Activated T-helper 1 cell treated with anti-CD3 and anti-CD28 coated beads, Interleukin-12 subunit alpha, Interleukin-12 subunit beta, Interleukin-2, Interleukin-4 antibody, amounts not matched to agents 30 ng/mL and 10 ng/mL and 1 ng/mL, durations not matched to agents 14 hours and 24 hours and 36 hours (primary cell): ENCODE data around the gene CRTC1. TPM values are rescaled to one million over a fixed set of nuclear protein-coding genes. Genes with fewer than 3 reads are reported as not detected.

Source experiments
- DNase-seq: peaks from one replicate; pipeline ENCODE4 v3.0.0; 2021; ENCODE audit warnings: low spot score
- H3K27ac Mint-ChIP-seq: one replicate; pipeline ENCODE4 v1.8.0; 2021; ENCODE audit warnings: mild to moderate bottlenecking, mixed read lengths
- H3K27me3 Mint-ChIP-seq: one replicate; pipeline ENCODE4 v1.8.0; 2022; ENCODE audit warnings: mild to moderate bottlenecking, moderate library complexity, mixed read lengths; ENCODE audit not compliant: insufficient read depth
- H3K36me3 Mint-ChIP-seq: one replicate; pipeline ENCODE4 v1.8.0; 2021; ENCODE audit warnings: low read depth, mixed read lengths
- H3K4me1 Mint-ChIP-seq: one replicate; pipeline ENCODE4 v1.8.0; 2021; ENCODE audit warnings: low read depth, mixed read lengths
- H3K4me3 Mint-ChIP-seq: one replicate; pipeline ENCODE4 v1.8.0; 2021; ENCODE audit warnings: mild to moderate bottlenecking, moderate library complexity, mixed read lengths
- H3K9me3 Mint-ChIP-seq: one replicate; pipeline ENCODE4 v1.8.0; 2021; ENCODE audit warnings: mixed read lengths
- intact Hi-C: fragments of 100-400 bp; cut with micrococcal nuclease; formaldehyde crosslinking; loops from one replicate; pipeline ENCODE4 v1.15.1; 2024
- total RNA-seq: library from RNA; stranded (reverse); gene quantifications from 2 replicates; pipeline ENCODE4 v1.2.3, GENCODE V29; 2022

CRTC1 gene
- total RNA-seq, 1 donor from 2014 or later = 6.1 TPM

DNA sequence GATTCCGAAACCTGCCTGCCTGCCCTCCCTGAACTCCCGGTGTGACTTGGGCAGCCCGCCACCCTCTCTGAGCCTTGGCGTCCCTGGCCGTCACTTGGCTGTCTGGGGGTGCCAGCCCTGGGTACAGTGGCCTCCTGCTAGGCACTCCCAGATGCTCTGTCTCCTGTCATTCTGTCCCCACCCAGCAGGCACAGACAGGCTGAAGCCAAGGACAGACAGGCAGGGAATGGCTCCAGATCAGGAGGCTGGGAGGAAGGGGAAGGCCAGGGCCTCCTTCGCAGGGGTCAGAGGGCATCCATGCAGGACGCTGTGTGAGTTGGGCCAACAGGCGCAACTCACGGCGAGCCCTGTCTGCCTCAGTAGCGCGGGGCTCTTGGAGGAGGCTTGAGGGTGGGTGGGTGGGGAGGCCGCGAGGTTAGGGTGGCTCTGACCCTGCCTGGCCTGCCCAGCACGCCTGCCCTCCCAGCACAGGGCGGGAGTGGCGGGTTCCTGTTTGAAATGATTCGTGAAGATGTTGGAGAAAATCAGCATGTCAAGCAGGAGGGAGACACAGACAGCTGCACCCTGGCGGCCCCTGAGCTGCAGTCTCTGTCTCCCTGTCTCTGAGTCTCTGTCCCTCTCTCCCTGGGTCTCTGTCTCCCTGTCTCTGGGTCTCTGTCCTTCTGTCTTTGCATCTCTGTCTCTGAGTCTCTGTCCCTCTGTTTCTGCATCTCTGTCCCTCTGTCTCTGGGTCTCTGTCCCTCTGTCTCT, 27.0 kb upstream of the CRTC1 start:
- no peaks in the 10 kb centered on the region for H3K9me3 Mint-ChIP-seq
- no peak overlapping the region for H3K4me3 Mint-ChIP-seq
- no peaks in the 10 kb centered on the region for H3K27me3 Mint-ChIP-seq
- no peak for DNase-seq
- H3K36me3 Mint-ChIP-seq = no peaks in the 10 kb centered on the region
- H3K4me1 Mint-ChIP-seq = peaks cover 6% of the 10 kb centered on the region
- no peak overlapping the region for H3K27ac Mint-ChIP-seq
- intact Hi-C loops = no loop called here

DNA sequence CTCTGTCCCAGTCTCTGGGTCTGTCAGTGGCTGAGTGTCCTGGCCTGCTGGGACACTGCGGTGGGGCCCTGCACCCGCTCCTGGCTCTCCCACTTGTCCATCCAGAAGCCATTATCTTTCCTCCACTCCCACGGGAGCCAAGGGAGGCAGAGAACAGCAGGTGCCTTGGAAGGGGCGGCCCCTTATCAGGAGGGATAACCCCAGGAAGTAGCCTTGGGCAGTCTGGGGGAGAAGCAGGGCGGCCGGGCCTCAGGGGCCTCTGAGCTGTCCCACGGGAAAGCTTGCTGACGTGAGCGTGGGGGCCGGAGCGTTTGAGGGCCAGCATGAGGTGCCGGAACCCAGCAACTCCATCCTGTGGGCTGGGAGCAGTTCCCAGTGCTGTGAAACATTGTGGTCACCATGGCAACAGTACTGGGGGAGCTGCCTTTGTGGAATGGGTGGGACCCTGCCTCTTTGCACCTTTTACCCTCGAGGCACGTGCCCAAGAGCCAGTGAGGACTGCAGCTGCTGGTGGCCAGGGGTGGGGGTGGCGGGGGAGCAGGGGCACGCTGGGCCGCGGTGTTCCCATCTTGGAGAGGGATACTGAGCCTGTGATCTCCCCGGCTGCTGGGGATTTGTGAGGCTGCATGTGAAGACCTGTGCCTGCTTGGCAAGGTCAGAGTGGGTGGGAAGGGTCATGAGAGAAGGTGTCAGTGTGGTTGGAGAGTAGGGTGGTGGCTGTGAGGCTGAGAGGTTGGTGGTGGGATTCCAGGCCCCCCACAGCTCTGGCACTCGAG, 25.7 kb upstream of the CRTC1 start:
- H3K9me3 Mint-ChIP-seq = no peaks in the 10 kb centered on the region

DNA sequence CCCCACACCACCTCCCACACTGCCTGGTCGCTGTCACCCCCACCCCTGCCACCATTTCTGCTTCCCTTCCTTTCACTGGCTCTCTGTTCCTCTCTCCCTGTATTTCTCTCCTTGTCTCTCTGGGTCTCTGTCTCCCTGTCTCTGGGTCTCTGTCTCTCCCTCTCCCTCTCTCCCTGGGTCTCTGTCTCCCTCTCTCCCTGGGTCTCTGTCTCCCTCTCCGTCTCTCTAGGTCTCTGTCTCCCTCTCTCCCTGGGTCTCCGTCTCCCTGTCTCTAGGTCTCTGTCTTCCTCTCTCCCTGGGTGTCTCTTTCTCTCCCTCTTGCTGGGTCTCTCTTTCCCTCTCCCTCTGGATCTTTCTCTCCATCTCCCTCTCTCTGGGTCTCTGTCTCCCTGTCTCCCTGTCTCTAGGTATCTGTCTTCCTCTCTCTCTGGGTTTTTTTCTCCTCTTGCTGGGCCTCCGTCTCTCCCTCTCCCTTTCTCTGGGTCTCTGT, 25.1 kb upstream of the CRTC1 start:
- no peak for DNase-seq
- Mint-ChIP-seq H3K27ac (no peak overlapping the region), H3K36me3 (no peaks in the 10 kb centered on the region), H3K4me3 (no peak overlapping the region), H3K9me3 (no peaks in the 10 kb centered on the region), H3K4me1 (peaks cover 7% of the 10 kb centered on the region), H3K27me3 (no peaks in the 10 kb centered on the region)
- intact Hi-C loops = no loop called here

More for the DNA sequence above, 25.7 kb upstream of the CRTC1 start:
- Mint-ChIP-seq H3K4me3 (no peak overlapping the region), H3K36me3 (no peaks in the 10 kb centered on the region), H3K27me3 (no peaks in the 10 kb centered on the region), H3K27ac (no peak overlapping the region), H3K4me1 (peaks cover 7% of the 10 kb centered on the region)
- intact Hi-C loops = no loop called here
- no peak for DNase-seq

DNA sequence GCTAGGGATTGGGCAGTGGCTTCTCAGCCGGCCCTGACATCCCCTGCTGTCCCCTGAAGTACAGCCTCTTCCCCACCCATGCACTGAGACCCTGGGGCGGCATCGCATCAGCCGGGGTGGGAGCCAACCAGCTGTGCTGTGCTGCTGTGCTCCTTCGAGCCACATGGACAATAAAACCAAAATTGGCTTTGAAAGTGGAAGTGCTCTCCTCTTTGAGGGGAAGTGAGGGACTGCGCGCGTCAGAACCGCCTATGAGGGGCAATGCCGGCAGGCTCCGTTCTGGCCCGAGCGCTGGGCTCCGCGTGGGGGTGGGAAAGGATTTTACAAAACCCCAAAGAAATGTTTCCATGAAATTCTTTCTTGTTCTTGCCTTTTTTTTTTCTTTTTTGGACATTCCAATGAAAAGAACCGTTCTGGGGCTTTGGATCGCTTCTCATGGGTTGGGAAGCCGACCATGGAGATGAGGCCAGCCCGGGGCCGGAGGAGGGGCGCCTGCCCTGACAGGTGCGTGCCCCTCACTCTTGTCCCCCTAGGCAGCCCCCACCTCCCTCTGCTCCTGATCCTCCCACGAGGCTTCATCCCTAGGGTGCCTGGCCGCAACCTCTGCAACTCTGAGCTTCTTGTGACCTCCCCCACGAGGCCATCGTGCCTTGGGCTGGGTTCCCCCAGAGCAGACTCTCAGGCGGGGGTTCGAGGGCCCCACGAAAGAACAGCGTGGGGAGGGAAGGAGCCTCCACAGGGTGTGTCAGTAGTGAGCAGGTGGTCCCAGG, 24.0 kb upstream of the CRTC1 start:
- no peak for DNase-seq
- H3K9me3 Mint-ChIP-seq = no peaks in the 10 kb centered on the region
- no peaks in the 10 kb centered on the region for H3K36me3 Mint-ChIP-seq
- H3K27me3 Mint-ChIP-seq = no peaks in the 10 kb centered on the region
- H3K4me3 Mint-ChIP-seq = no peak overlapping the region
- intact Hi-C loops = no loop called here
- peaks cover 7% of the 10 kb centered on the region for H3K4me1 Mint-ChIP-seq
- H3K27ac Mint-ChIP-seq = no peak overlapping the region

DNA sequence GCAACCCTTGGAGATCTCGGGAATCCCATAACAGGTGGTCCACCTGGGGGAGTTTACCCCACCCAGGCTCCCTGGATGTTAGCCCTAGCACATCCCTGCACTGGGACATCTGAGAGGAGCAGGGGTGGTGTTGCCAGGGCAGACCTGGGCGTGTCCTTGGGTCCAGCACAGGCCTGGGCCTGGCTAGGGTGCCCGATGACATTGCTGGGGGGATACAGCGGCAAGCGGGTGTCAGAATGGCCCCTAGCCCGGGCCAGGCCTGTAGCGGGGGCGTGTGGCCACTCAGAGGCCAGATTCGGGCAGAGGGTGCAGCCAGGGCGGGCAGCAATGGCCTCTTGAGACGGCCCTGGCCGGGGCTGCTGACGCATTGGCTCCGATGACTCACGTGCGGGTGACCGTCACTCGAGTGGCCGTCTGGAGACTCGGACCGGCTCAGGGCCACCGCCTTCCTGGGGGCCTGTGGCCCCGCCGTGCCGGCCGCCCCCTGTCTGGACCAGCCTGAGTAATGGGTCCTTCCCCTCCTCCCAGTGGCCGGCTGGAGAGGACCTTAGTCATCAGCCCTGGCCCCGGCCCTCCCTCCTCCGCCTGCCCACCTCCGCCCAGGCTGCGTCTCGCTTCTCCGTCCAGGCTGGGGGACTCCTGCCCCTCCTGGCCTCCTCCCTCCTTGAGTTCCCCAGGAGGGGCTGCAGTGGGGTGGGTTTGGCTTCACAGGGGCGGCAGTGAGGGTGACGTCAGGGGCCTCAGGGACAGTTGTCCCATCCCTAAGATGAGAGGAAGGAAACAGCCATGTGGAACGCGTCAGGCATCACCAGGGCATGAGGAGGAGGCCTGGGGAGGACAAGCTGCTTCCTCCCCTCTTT, 23.2 kb upstream of the CRTC1 start:
- intact Hi-C loops = no loop called here
- Mint-ChIP-seq H3K9me3 (no peaks in the 10 kb centered on the region), H3K27ac (no peak overlapping the region), H3K36me3 (no peaks in the 10 kb centered on the region), H3K4me1 (peaks cover 7% of the 10 kb centered on the region), H3K4me3 (no peak overlapping the region), H3K27me3 (no peaks in the 10 kb centered on the region)
- no peak for DNase-seq

DNA sequence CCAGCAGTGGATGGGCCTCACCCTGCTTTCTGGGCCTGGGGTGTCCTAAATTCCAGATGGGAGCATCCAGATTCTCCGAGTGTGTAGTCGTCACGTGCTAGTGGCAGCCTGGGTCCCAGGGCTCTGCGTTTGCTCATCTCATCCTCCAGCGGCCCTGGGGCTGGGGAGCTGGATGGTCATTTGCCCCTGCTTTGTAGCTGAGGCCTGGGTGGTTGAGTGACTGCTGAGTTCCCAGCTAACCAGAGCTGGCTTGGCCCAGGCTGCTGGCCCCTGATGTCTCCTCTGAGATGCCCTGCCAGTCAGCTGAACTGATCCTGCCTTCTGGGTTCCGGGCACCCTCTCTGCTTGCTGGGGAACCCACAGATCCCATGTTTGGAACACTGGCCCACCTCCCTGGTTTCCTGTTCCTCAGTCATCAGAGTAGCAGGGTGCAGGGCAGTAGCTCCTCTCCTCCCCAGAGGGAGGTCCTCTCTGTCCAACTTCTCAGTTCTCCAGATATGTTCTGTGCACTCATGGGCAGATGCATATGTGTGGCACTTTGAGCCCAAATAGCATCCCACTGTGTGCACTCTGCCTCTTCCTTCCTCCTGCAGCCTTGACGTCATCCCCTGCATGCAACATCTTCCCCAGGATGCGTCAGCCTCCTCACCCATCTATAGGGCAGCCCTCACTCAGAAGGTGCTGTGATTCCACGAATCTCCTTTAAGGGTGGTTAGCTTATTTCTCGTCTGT, 22.4 kb upstream of the CRTC1 start:
- no peak overlapping the region for H3K27ac Mint-ChIP-seq
- no peaks in the 10 kb centered on the region for H3K9me3 Mint-ChIP-seq
- DNase-seq = no peak
- no peaks in the 10 kb centered on the region for H3K36me3 Mint-ChIP-seq
- intact Hi-C loops = no loop called here
- H3K4me1 Mint-ChIP-seq = peaks cover 7% of the 10 kb centered on the region
- H3K27me3 Mint-ChIP-seq = no peaks in the 10 kb centered on the region
- H3K4me3 Mint-ChIP-seq = no peak overlapping the region

DNA sequence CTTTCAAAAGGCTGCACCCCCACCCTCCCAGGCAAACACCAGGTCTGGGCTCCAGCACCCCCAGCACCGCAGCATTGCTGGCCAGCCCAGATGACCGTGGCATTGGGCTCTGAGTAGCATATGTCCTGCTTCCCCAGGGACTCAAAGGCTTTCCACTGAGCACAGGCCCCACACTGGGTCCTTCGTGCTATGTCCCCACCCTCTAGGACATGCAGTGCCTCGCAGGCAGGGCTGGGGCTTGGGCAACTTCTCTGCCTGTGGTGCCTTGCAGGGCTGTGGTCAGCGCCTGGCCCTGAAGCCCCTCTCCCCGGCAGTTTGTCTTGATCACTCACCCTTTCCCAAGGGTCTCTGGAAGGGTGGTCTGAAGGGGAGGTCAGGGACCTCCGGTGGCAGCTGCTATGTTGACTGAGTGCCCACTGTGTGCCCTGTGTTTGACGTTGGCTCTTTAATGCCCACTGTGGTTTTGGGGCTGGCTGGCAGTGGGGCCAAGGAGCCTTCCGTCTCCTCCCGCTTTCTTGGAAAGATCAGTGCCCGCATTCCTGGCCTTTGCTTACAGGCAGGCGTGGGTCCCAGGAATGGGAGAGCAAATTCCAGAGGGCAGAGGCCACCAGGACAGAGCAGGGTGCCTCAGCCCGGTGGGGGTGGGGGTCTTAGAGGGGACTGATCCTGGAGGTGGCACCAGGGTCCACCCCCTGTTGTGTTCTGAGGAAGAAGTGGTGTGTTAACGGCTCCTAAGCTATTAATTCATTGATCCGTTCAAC, 20.3 kb upstream of the CRTC1 start:
- intact Hi-C loops = no loop called here
- no peak overlapping the region for H3K4me3 Mint-ChIP-seq
- H3K9me3 Mint-ChIP-seq = no peaks in the 10 kb centered on the region
- H3K27ac Mint-ChIP-seq = no peak overlapping the region
- DNase-seq = no peak
- no peaks in the 10 kb centered on the region for H3K27me3 Mint-ChIP-seq
- H3K4me1 Mint-ChIP-seq = peaks cover 7% of the 10 kb centered on the region
- H3K36me3 Mint-ChIP-seq = peaks cover 4% of the 10 kb centered on the region

DNA sequence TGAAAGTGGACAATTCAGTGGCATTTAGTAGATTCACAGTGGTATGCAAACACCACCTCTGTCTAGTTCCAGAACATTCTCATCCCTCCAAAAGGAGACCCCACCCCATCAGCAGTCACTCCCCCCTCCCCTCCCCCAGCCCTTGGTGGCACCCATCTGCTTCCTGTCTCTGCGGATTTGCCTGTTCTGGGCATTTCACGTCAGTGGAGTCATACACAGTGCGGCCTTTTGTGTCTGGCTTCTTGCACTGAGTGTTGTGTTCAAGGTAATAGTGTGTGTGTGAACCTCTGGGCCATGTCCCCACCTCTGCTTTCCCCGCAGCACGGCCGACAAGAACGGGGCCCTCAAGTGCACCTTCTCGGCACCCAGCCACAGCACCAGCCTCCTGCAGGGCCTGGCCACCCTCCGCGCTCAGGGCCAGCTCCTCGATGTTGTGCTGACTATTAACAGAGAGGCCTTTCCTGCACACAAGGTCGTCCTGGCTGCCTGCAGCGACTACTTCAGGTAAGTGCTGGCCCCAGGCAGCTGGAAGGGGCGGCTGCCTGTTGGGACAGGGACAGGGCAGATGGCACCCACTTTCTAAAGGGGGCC, 19.4 kb upstream of the CRTC1 start:
- H3K36me3 Mint-ChIP-seq = peaks cover 4% of the 10 kb centered on the region
- no peak for DNase-seq
- intact Hi-C loops = no loop called here
- H3K4me3 Mint-ChIP-seq = no peak overlapping the region
- no peaks in the 10 kb centered on the region for H3K9me3 Mint-ChIP-seq
- peaks cover 7% of the 10 kb centered on the region for H3K4me1 Mint-ChIP-seq
- no peak overlapping the region for H3K27ac Mint-ChIP-seq
- no peaks in the 10 kb centered on the region for H3K27me3 Mint-ChIP-seq

DNA sequence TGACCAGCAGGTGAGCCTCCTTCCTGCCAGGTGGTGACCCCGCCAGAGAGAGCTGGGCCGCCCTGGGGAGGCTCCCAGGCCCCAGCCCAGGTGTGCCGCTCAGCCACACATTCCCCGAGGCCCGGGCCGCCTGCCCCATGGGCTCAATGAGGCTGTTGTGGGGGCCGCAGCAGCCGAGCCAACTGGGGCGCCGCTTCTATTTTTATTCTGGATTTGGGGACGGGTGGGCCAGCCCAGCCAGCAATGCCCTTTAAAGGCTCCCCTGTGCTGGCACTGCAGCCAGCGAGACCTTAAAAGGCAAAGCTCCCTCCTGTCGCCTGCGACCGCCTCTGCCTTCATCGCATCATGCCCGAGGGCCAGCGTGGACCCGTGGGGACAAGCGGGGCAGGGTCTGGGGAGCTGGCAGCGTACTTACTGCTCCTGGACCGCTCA, 17.7 kb upstream of the CRTC1 start:
- intact Hi-C loops = no loop called here
- no peaks in the 10 kb centered on the region for H3K27me3 Mint-ChIP-seq
- DNase-seq = no peak

DNA sequence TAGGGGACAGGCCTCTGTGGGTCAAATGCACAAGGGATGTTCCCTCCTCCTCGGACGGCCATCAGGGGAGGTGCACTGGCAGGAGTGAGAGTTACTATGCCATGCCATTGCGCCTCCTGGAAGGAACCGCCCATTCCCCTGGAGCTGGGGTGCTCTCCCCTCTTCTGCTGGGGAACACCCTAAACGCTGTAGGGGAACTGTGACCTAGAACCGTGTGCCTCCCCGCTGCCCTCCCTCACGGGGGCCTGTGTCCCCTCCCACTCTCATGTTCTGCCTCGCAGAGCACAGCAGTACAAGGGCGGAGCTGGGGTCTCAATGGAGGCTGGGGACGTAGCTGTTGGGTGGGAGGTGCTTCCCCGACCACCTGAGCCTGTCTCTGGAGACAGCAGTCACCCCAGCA, 17.2 kb upstream of the CRTC1 start:
- H3K36me3 Mint-ChIP-seq = peaks cover 6% of the 10 kb centered on the region
- no peaks in the 10 kb centered on the region for H3K27me3 Mint-ChIP-seq
- intact Hi-C loops = no loop called here
- no peak overlapping the region for H3K4me3 Mint-ChIP-seq
- DNase-seq = no peak
- peaks cover 3% of the 10 kb centered on the region for H3K4me1 Mint-ChIP-seq
- H3K27ac Mint-ChIP-seq = no peak overlapping the region
- no peaks in the 10 kb centered on the region for H3K9me3 Mint-ChIP-seq

More for the DNA sequence above, 17.7 kb upstream of the CRTC1 start:
- H3K9me3 Mint-ChIP-seq = no peaks in the 10 kb centered on the region
- H3K36me3 Mint-ChIP-seq = peaks cover 6% of the 10 kb centered on the region
- H3K4me3 Mint-ChIP-seq = no peak overlapping the region
- peaks cover 7% of the 10 kb centered on the region for H3K4me1 Mint-ChIP-seq
- H3K27ac Mint-ChIP-seq = no peak overlapping the region

DNA sequence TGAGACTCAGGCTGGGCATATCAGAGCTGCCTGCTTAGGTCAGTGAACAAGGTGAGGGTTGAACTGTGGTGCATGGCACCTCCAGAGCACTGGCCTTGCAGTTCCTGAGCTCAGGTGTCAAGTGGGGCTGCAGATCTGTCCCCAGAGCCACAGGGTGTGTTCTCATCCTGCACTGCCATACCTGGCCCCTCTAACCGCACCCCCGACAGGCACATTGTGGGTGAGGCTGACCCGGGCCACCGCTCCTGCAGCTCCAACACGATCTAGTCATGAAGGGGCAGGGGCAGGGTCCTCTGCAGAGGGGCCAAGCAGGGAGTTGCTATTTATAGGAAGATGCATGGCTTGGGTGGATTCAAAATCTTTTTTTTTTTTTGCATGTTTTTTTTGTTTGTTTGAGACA, 16.7 kb upstream of the CRTC1 start:
- intact Hi-C loops = no loop called here
- H3K27me3 Mint-ChIP-seq = no peaks in the 10 kb centered on the region
- DNase-seq = no peak
- H3K4me3 Mint-ChIP-seq = no peak overlapping the region
- peaks cover 6% of the 10 kb centered on the region for H3K36me3 Mint-ChIP-seq
- no peaks in the 10 kb centered on the region for H3K9me3 Mint-ChIP-seq
- H3K27ac Mint-ChIP-seq = no peak overlapping the region
- no peaks in the 10 kb centered on the region for H3K4me1 Mint-ChIP-seq
